Omental fat pad (tissue), 4 donors: Measurements from ENCODE around the gene PSMC3IP. TPM values are rescaled to one million over a fixed set of nuclear protein-coding genes. Genes with fewer than 3 reads are reported as not detected.
A peak's percentile ranks its signal among the peaks of the same experiment; 100 is the strongest.
"Not testable (repeated sequence)": the region's sequence is repeated elsewhere in the genome, so short reads cannot be mapped to it uniquely, and the experiment has no call there.

Experiments
- ATAC-seq: fragments of 150-250 bp; one replicate; pipeline ENCODE4 v1.9.1; 2016; ENCODE audit warnings: mild to moderate bottlenecking, moderate library complexity; ENCODE audit not compliant: low FRiP score
- DNase-seq: peaks from one replicate; pipeline ENCODE4 v3.0.0-alpha.2; 2019; ENCODE audit warnings: low spot score
- CTCF ChIP-seq, 3 donors: fragments of 450-650 bp; IDR thresholded peaks; one replicate each; pipeline ENCODE4 v1.5.1; 2016 to 2017; ENCODE audit warnings: antibody characterized with exemption in 3 of 3, mild to moderate bottlenecking in 3 of 3, moderate library complexity in 2 of 3
- total RNA-seq, 4 donors: library from RNA; depleted of rRNA; stranded (reverse); fragments of >200 nt; gene quantifications; one replicate each; pipeline ENCODE4 v1.1.0, GENCODE V29; 2016

PSMC3IP gene
- total RNA-seq, 4 donors from 2014 or later = 1.7 to 4.7 (median 3.3) TPM

- ATAC-seq = no peak
- no peak for TF ChIP-seq CTCF (IDR thresholded peaks at IDR 0.05)
- DNase-seq = no peak
Observed at GRCh38 chr17:42548993-42549755, 28.4 kb downstream of the PSMC3IP start.

- TF ChIP-seq CTCF (IDR thresholded peaks at IDR 0.05) = no peak
- ATAC-seq = peak; percentile 79
- peak; percentile 60 for DNase-seq
Observed at GRCh38 chr17:42548070-42548837, 29.3 kb downstream of the PSMC3IP start.

GRCh38 chr17:42547698-42548069 is 29.8 kb downstream of the PSMC3IP start:
- no peak for DNase-seq
- TF ChIP-seq CTCF (IDR thresholded peaks at IDR 0.05) = no peak
- no peak for ATAC-seq

- no peak for TF ChIP-seq CTCF (IDR thresholded peaks at IDR 0.05)
- ATAC-seq (no peak), DNase-seq (no peak)
Observed at GRCh38 chr17:42547001-42547461, 30.5 kb downstream of the PSMC3IP start.

DNA sequence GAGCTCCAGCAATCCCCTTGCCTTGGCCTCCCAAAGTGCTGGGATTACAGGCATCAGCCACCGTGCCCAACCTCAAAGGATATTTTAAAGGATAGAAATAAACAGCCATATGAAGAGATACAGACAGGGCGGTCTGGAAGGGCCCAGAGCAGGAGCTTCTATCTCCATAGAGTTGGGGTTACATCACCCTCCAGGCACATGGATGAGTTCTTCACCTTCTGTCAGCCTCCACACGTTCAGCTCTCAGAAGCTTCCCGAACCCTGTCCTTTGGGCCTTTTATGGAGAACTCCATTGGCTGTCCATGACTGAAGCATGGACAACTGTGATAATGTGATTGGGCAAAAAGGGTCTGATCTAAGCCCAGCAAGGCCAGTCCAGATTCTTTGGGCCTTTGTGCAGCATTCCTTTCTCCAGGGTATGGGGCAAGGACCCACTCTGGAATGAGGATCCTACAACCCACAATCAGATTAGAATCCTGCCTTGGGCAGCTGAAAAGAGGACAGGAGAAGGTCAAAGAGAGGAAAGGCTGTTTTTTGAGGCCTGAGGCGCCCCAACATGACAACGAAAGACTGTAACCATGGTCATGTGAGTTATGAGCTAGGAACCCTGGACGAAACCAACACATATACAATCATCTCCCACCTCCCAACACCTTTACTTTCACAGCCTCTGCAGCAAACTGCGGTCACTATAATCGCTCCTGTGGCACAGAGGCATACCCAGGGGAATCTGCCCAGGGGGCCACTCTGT is 31.6 kb downstream of the PSMC3IP start:
- not testable (repeated sequence) for DNase-seq, ATAC-seq

GRCh38 chr17:42544874-42545283 is 32.6 kb downstream of the PSMC3IP start:
- no peak for ATAC-seq
- TF ChIP-seq CTCF (IDR thresholded peaks at IDR 0.05) = no peak
- no peak for DNase-seq
